ENCODE results near the gene FOXL3. TPM values are rescaled to one million over a fixed set of nuclear protein-coding genes. Genes with fewer than 3 reads are reported as not detected.

The FOXL3 gene
- total RNA-seq, 1 experiment from 2014 or later = not detected

- TF ChIP-seq, protein P1, sequence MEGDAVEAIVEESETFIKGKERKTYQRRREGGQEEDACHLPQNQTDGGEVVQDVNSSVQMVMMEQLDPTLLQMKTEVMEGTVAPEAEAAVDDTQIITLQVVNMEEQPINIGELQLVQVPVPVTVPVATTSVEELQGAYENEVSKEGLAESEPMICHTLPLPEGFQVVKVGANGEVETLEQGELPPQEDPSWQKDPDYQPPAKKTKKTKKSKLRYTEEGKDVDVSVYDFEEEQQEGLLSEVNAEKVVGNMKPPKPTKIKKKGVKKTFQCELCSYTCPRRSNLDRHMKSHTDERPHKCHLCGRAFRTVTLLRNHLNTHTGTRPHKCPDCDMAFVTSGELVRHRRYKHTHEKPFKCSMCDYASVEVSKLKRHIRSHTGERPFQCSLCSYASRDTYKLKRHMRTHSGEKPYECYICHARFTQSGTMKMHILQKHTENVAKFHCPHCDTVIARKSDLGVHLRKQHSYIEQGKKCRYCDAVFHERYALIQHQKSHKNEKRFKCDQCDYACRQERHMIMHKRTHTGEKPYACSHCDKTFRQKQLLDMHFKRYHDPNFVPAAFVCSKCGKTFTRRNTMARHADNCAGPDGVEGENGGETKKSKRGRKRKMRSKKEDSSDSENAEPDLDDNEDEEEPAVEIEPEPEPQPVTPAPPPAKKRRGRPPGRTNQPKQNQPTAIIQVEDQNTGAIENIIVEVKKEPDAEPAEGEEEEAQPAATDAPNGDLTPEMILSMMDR (IDR thresholded peaks at IDR 0.05; ENCODE audit: unreplicated experiment) = no peak
- no peak for DNase-seq (ENCODE audit: unreplicated experiment)
- no peaks in the 10 kb centered on the region for H3K27me3 Mint-ChIP-seq (ENCODE audit: insufficient read depth, unreplicated experiment)
- ChIA-PET CTCF (no interaction called here), POLR2A (no interaction called here)
- peaks cover 9% of the 10 kb centered on the region for H3K9me3 Mint-ChIP-seq (ENCODE audit: unreplicated experiment)
- intact Hi-C loops (cut with micrococcal nuclease) = no loop called here
- no peaks in the 10 kb centered on the region for H3K36me3 Mint-ChIP-seq (ENCODE audit: insufficient read depth, unreplicated experiment)
- no peaks in the 10 kb centered on the region for H3K4me1 Mint-ChIP-seq (ENCODE audit: insufficient read depth, unreplicated experiment)
- no peak overlapping the region for H3K4me3 Mint-ChIP-seq (ENCODE audit: unreplicated experiment)
- H3K27ac Mint-ChIP-seq (ENCODE audit: low read depth, unreplicated experiment) = no peak overlapping the region
- BruUV-seq (replicated peaks) = no TSS peak
Observed at GRCh38 chr7:300546-301290, 10.7 kb downstream of the FOXL3 start.

DNA sequence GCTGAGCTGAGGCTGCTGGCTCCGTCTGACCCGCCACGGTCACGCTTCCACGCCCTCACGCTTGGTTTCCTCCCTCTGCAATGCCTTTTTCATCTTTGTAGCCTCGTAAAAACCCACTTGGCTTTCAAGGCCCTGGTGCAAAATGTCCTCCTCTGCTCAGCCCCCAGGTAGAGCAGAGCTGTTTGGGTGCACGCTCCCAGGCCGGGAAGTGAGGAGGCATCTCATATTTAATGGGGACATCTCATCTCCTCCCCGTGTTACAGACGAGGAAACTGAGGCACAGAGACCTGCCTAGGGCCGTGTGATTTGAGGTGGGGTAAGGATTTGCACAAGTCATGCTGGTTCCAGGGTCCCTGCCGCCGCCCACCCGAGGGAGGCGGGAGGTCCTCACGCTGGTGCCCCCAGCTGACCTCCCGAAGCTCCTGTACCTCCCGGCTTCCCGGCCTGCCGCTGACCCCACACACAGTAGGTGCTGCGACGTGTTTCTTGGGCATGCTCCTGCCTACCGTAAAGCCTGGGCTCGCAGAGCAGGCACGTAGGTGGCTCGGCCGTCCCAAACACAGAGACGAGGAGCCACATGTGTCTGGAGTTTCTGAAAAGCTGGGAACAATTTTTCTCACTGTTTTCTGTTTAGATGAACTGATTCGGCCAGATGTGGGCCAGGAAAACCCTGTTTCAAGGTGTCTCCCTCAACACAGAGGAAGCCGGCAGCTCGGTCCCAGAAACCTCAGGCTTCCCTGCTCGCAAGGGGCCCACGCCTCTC is 11.5 kb downstream of the FOXL3 start:
- intact Hi-C loops (cut with micrococcal nuclease) = no loop called here
- no peak overlapping the region for H3K4me3 Mint-ChIP-seq (ENCODE audit: unreplicated experiment)
- DNase-seq (ENCODE audit: unreplicated experiment) = no peak
- CTCF ChIA-PET = no interaction called here
- no peaks in the 10 kb centered on the region for H3K27me3 Mint-ChIP-seq (ENCODE audit: insufficient read depth, unreplicated experiment)
- TF ChIP-seq, protein P1 (IDR thresholded peaks at IDR 0.05; ENCODE audit: unreplicated experiment) = no peak
- POLR2A ChIA-PET = no interaction called here
- no peak overlapping the region for H3K27ac Mint-ChIP-seq (ENCODE audit: low read depth, unreplicated experiment)
- peaks cover 9% of the 10 kb centered on the region for H3K9me3 Mint-ChIP-seq (ENCODE audit: unreplicated experiment)
- H3K36me3 Mint-ChIP-seq (ENCODE audit: insufficient read depth, unreplicated experiment) = no peaks in the 10 kb centered on the region
- no peaks in the 10 kb centered on the region for H3K4me1 Mint-ChIP-seq (ENCODE audit: insufficient read depth, unreplicated experiment)
- BruUV-seq (replicated peaks) = no TSS peak

DNA sequence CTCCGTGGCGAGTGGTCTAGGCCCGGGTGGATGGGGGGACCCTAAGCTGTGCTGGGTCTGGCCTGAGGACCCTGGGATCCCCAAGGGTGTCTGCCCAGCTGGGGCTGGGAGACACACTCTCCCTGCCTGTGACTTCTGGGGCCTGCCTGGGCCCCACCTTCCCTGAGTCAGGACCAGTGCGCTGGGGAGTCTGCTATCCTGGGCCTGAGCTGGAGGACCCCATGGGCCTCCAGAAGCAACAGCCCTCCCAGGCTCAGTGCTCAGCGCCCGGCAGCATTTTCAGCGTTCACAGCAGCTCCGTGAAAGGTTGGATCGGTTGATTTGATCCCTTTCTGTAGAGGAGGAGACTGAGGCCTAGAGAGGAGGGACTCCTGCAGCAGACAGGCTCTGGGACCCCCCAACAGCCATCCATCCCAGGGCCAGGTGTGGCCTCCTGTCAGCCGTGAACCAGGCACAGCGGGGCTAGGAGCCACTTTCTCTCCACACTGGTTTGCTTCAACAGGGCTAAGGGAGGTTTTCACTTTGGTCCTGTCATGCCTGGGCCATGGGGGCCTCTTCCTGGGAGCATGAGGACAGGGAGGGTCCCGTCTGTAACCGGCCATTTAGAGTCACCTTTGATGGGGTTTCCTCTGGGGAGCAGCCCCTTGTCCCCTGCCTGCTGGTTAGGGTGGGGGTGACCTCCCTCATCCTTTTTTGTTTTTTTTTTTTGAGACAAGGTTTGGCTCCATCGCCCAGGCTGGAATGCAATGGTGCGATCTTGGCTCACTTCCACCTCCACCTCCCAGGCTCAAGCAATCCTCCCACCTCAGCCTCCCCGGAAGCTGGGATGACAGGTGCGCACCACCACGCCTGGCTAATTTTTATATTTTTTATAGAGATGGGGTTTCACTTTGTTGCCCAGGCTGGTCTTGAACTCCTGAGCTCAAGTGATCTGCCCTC is 12.4 kb downstream of the FOXL3 start:
- intact Hi-C loops (cut with micrococcal nuclease) = no loop called here
- ChIA-PET CTCF (no interaction called here), POLR2A (no interaction called here)
- H3K27me3 Mint-ChIP-seq (ENCODE audit: insufficient read depth, unreplicated experiment) = no peaks in the 10 kb centered on the region
- peaks cover 12% of the 10 kb centered on the region for H3K9me3 Mint-ChIP-seq (ENCODE audit: unreplicated experiment)
- no TSS peak for BruUV-seq (replicated peaks)
- no peaks in the 10 kb centered on the region for H3K4me1 Mint-ChIP-seq (ENCODE audit: insufficient read depth, unreplicated experiment)
- TF ChIP-seq, protein P1 (IDR thresholded peaks at IDR 0.05; ENCODE audit: unreplicated experiment) = no peak
- DNase-seq (ENCODE audit: unreplicated experiment) = no peak
- no peak overlapping the region for H3K4me3 Mint-ChIP-seq (ENCODE audit: unreplicated experiment)
- no peak overlapping the region for H3K27ac Mint-ChIP-seq (ENCODE audit: low read depth, unreplicated experiment)
- no peaks in the 10 kb centered on the region for H3K36me3 Mint-ChIP-seq (ENCODE audit: insufficient read depth, unreplicated experiment)

DNA sequence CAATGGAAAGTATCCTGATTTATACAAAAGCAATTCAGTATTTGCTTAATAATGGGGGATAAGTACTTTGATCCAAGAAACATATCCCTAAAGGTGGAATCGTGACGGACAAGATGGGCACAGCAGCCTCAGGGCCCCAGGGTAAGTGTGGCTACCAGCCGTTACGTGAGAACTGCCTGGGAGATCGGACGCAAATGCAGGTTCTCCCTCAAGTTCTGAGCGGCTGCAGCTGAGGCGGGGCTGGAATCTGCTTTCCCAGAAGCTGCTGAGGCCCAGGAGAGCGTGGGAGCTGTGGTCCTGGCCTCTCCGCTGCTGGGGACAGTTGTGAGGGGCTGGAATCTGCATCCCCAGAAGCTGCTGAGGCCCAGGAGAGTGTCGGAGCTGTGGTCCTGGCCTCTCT is 13.5 kb downstream of the FOXL3 start:
- no peak overlapping the region for H3K27ac Mint-ChIP-seq (ENCODE audit: low read depth, unreplicated experiment)
- ChIA-PET POLR2A (no interaction called here), CTCF (no interaction called here)
- H3K27me3 Mint-ChIP-seq (ENCODE audit: insufficient read depth, unreplicated experiment) = no peaks in the 10 kb centered on the region
- TF ChIP-seq, protein P1 (IDR thresholded peaks at IDR 0.05; ENCODE audit: unreplicated experiment) = no peak
- DNase-seq (ENCODE audit: unreplicated experiment) = no peak
- no peak overlapping the region for H3K4me3 Mint-ChIP-seq (ENCODE audit: unreplicated experiment)
- no TSS peak for BruUV-seq (replicated peaks)
- H3K9me3 Mint-ChIP-seq (ENCODE audit: unreplicated experiment) = peaks cover 21% of the 10 kb centered on the region
- H3K4me1 Mint-ChIP-seq (ENCODE audit: insufficient read depth, unreplicated experiment) = no peaks in the 10 kb centered on the region
- intact Hi-C loops (cut with micrococcal nuclease) = no loop called here
- H3K36me3 Mint-ChIP-seq (ENCODE audit: insufficient read depth, unreplicated experiment) = no peaks in the 10 kb centered on the region
